ENCODE results near the gene CCN5. TPM values are rescaled to one million over a fixed set of nuclear protein-coding genes. Genes with fewer than 3 reads are reported as not detected.

CCN5 gene
- polyA plus RNA-seq, 1 experiment = 0.37 TPM

DNA sequence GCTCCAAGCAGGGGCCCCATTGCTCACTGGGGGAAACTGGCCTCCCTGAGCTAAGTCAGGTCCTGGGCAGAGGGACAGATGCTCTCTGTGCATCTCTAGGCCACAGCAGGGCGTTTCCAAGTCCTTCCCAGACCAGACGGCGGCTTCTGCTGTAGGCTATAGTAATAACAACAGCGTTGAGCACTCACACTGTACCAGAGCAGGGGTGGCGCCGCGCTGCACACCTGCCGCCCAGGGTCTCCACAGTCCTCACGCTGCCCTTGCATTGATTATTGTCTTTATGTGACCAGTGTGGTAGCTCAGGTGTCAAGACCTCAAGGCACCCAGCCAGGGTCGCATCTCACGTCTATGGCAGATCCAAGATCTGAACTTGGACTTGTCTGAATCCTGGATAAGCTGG lies 14.9 kb upstream of the CCN5 start:
- TF ChIP-seq, protein P1, sequence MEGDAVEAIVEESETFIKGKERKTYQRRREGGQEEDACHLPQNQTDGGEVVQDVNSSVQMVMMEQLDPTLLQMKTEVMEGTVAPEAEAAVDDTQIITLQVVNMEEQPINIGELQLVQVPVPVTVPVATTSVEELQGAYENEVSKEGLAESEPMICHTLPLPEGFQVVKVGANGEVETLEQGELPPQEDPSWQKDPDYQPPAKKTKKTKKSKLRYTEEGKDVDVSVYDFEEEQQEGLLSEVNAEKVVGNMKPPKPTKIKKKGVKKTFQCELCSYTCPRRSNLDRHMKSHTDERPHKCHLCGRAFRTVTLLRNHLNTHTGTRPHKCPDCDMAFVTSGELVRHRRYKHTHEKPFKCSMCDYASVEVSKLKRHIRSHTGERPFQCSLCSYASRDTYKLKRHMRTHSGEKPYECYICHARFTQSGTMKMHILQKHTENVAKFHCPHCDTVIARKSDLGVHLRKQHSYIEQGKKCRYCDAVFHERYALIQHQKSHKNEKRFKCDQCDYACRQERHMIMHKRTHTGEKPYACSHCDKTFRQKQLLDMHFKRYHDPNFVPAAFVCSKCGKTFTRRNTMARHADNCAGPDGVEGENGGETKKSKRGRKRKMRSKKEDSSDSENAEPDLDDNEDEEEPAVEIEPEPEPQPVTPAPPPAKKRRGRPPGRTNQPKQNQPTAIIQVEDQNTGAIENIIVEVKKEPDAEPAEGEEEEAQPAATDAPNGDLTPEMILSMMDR (IDR thresholded peaks at IDR 0.05; ENCODE audit: low read depth, low read length) = no peak
- Histone ChIP-seq H3K4me3 (ENCODE audit: low read depth, low read length) (no peak overlapping the region), H3K27ac (ENCODE audit: low read depth, low read length) (no peak overlapping the region), H3K9me3 (ENCODE audit: control insufficient read depth, insufficient read depth, low read length) (peaks cover 6% of the 10 kb centered on the region), H3K27me3 (ENCODE audit: control insufficient read depth, insufficient read depth, low read length) (peaks cover 2% of the 10 kb centered on the region)
- ChIA-PET POLR2A (no interaction called here), CTCF (no interaction called here)
- DNase-seq (ENCODE audit: low read depth, low spot score) = no peak

GRCh38 chr20:44701118-44701857 lies 13.9 kb upstream of the CCN5 start:
- Histone ChIP-seq H3K27ac (ENCODE audit: low read depth, low read length) (no peak overlapping the region), H3K4me3 (ENCODE audit: low read depth, low read length) (no peak overlapping the region), H3K27me3 (ENCODE audit: control insufficient read depth, insufficient read depth, low read length) (peaks cover 2% of the 10 kb centered on the region), H3K9me3 (ENCODE audit: control insufficient read depth, insufficient read depth, low read length) (peaks cover 3% of the 10 kb centered on the region)
- TF ChIP-seq, protein P1 (IDR thresholded peaks at IDR 0.05; ENCODE audit: low read depth, low read length) = 0 out of 2 replicates have a peak, but pooled peaks have one; percentile 5
- POLR2A ChIA-PET = no interaction called here
- DNase-seq (ENCODE audit: low read depth, low spot score) = no peak
- CTCF ChIA-PET = interaction anchor here (1.0 to 1.2 kb wide), 2 partner anchors 31 to 33 kb away, joined by 3 to 5 read pairs; no protein-coding TSS in a partner anchor

DNA sequence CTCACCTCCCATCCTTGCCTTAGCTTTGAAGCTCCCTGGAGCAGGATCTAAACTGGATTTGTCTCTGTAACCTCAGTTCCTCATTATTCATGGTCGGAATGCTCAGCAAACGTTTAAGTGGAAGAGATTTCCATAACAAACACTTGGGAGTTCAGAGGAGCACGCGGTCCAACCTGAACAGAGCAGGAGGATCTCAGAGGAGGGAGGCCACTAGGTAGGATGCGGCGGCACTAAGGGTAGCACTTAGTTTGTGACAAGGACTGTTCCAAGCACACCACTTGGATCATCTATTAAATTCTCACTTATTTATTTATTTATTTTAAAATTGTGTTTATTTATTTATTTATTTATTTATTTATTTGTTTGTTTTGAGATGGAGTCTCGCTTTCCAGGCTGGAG lies 13.3 kb upstream of the CCN5 start:
- H3K27ac ChIP-seq (ENCODE audit: low read depth, low read length) = no peak overlapping the region
- POLR2A ChIA-PET = no interaction called here
- CTCF ChIA-PET = interaction anchor here (1.0 to 1.2 kb wide), 2 partner anchors 30 to 33 kb away, joined by 3 to 5 read pairs; no protein-coding TSS in a partner anchor
- H3K27me3 ChIP-seq (ENCODE audit: control insufficient read depth, insufficient read depth, low read length) = peaks cover 2% of the 10 kb centered on the region
- H3K9me3 ChIP-seq (ENCODE audit: control insufficient read depth, insufficient read depth, low read length) = no peaks in the 10 kb centered on the region
- TF ChIP-seq, protein P1 (IDR thresholded peaks at IDR 0.05; ENCODE audit: low read depth, low read length) = no peak
- no peak overlapping the region for H3K4me3 ChIP-seq (ENCODE audit: low read depth, low read length)
- no peak for DNase-seq (ENCODE audit: low read depth, low spot score)

- TF ChIP-seq, protein P1 (IDR thresholded peaks at IDR 0.05; ENCODE audit: low read depth, low read length) = no peak
- Histone ChIP-seq H3K27me3 (ENCODE audit: control insufficient read depth, insufficient read depth, low read length) (peaks cover 2% of the 10 kb centered on the region), H3K27ac (ENCODE audit: low read depth, low read length) (peak overlapping the region; percentile 57), H3K4me3 (ENCODE audit: low read depth, low read length) (no peak overlapping the region), H3K9me3 (ENCODE audit: control insufficient read depth, insufficient read depth, low read length) (no peaks in the 10 kb centered on the region)
- POLR2A ChIA-PET = interaction anchor here (0.6 to 1.0 kb wide), 2 partner anchors 12 to 1981 kb away, joined by 3 to 6 read pairs; partner anchors contain the start of gene CCN5
- DNase-seq (ENCODE audit: low read depth, low spot score) = peak; percentile 87
- CTCF ChIA-PET = interaction anchor here (1.0 to 1.2 kb wide), 3 partner anchors 9 to 30 kb away, joined by 3 to 5 read pairs (median 3); no protein-coding TSS in a partner anchor
These were observed 12.4 kb upstream of the CCN5 start for GRCh38 chr20:44702776-44703175.
